ENCODE results near the gene SYNDIG1. TPM values are rescaled to one million over a fixed set of nuclear protein-coding genes. Genes with fewer than 3 reads are reported as not detected.

The SYNDIG1 gene
- total RNA-seq, 4 donors from 2014 or later: 8.3 to 12.4 (median 10.2) TPM

DNA sequence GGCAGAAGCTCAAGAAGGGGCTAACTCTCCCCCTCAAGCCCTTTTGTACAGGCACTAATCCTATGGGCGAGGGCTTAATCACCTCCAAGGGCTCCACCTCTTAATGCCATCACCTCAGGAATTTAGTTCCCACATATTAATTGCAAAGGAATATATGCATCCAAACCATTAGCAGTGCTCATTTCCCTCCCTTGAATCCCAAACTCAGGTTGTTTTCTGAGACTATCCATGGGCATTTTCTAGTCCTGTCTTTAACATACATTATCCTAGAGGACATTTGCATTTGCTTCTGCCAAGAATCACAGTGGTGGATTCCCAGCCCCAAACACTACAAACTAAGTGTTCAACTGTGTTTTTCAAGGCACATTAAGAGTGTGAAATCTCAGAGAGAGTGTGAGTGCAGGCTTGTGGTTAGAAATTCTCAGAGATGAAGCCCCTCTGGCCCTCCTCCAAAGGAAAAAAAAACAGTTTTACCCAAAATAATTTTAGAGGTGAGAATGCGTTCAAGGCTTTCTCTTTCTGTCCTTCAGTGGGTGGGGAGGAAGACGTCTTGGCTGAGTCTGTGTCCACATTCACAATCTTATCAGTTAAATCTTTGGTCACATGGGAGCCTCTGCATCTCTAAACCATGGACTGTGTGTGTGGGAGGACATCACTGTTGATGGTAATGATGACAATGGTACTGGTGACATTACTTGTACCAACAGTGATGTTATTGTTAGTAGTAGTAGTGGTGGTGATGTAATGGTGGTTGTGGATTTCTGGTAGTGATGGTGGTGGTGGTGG, 59.3 kb downstream of the SYNDIG1 start:
- intact Hi-C loops (cut with DNase I): no loop called here
- Histone ChIP-seq H3K27ac (no peak overlapping the region), H3K27me3 (no peaks in the 10 kb centered on the region), H3K36me3 (no peaks in the 10 kb centered on the region), H3K4me1 (no peaks in the 10 kb centered on the region), H3K4me3 (replicated peaks in 1 of 3) (no peak overlapping the region), H3K9me3 (no peaks in the 10 kb centered on the region)
- no peak for DNase-seq
- TF ChIP-seq CTCF (IDR thresholded peaks at IDR 0.05) (no peak), POLR2A (IDR thresholded peaks at IDR 0.05) (no peak)
- WGBS, 2 donors: 75 to 86% methylated on average over 3 of the region's 3 CpGs

GRCh38 chr20:24529369-24529719, 59.9 kb downstream of the SYNDIG1 start:
- Histone ChIP-seq H3K4me1 (no peaks in the 10 kb centered on the region), H3K36me3 (no peaks in the 10 kb centered on the region), H3K27ac (no peak overlapping the region), H3K27me3 (no peaks in the 10 kb centered on the region), H3K4me3 (replicated peaks in 1 of 3) (no peak overlapping the region), H3K9me3 (no peaks in the 10 kb centered on the region)
- TF ChIP-seq CTCF (IDR thresholded peaks at IDR 0.05): no peak
- no peak for TF ChIP-seq POLR2A (IDR thresholded peaks at IDR 0.05)
- intact Hi-C loops (cut with DNase I): no loop called here
- no peak for DNase-seq
- 88 to 93% methylated on average over 1 of the region's 1 CpG for WGBS, 2 donors

GRCh38 chr20:24530131-24530680, 60.8 kb downstream of the SYNDIG1 start:
- Histone ChIP-seq H3K36me3 (no peaks in the 10 kb centered on the region), H3K27ac (no peak overlapping the region), H3K9me3 (no peaks in the 10 kb centered on the region), H3K4me3 (replicated peaks in 1 of 3) (no peak overlapping the region), H3K4me1 (no peaks in the 10 kb centered on the region), H3K27me3 (no peaks in the 10 kb centered on the region)
- WGBS, 2 donors: 91% methylated on average over 2 of the region's 2 CpGs
- intact Hi-C loops (cut with DNase I): no loop called here
- DNase-seq: no peak
- TF ChIP-seq CTCF (IDR thresholded peaks at IDR 0.05) (no peak), POLR2A (IDR thresholded peaks at IDR 0.05) (no peak)

DNA sequence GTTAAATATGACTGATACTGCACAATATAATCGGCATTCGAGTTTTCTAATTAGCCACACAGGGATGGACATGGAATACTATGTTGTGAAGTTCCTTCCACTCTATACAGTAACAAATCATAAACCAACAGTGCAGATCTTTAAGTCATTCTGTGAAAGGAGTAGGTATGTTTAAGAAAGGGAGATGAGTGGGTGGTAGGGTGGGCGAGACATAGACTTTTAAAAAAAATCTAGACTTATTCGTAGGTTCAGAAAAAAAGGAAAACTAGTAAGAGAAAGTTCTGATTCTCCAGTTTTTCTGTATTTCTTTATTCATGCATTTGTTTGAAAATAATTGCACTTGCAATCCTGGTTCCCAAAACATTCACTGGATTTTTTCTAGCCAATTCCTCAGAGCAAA, 61.8 kb downstream of the SYNDIG1 start:
- Histone ChIP-seq H3K9me3 (no peaks in the 10 kb centered on the region), H3K27me3 (no peaks in the 10 kb centered on the region), H3K36me3 (no peaks in the 10 kb centered on the region), H3K27ac (no peak overlapping the region), H3K4me3 (replicated peaks in 1 of 3) (no peak overlapping the region), H3K4me1 (no peaks in the 10 kb centered on the region)
- intact Hi-C loops (cut with DNase I): no loop called here
- no peak for TF ChIP-seq POLR2A (IDR thresholded peaks at IDR 0.05)
- no peak for DNase-seq
- 95% methylated on average over 4 of the region's 4 CpGs for WGBS, 2 donors

DNA sequence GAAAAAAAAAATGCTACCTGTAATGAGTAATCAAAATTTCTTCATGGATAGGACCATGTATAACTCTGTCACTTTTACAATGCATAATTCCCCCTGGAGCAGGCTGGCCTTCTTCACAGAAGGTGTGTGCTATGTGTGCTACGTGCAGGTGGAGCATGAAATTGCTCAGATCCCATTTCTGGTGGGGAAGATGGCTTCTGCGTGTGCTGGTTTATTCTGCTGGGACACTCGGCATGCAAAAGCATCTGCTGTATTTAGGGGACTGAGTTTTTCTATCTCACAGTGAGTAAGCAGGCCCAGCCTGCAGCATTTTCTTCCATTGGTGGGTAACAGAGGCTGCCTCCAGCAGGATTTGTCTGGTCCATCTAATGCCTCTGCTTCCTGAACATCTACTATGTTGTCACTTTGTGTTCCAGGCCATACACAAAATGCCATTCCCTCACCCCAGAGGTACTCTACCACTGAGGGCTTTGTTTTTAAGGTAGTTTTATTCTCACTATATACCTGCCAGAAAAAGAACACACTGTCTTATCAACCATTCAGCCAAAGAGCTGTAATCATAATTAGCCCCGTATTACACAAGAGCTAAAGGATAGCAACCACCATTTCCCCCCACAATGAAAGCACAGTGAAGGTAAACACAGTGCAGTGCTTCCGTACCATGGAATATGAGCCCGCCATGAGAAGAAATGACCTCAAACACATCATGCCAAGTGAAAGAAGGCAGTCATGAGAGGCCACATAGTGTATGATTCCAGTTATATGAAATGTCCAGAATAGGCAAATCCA, 62.4 kb downstream of the SYNDIG1 start:
- H3K27me3 ChIP-seq: no peaks in the 10 kb centered on the region
- DNase-seq: no peak
- TF ChIP-seq POLR2A (IDR thresholded peaks at IDR 0.05) (no peak), CTCF (IDR thresholded peaks at IDR 0.05) (no peak)
- intact Hi-C loops (cut with DNase I): no loop called here
- no peaks in the 10 kb centered on the region for H3K4me1 ChIP-seq
- no peaks in the 10 kb centered on the region for H3K9me3 ChIP-seq
- H3K36me3 ChIP-seq: no peaks in the 10 kb centered on the region
- no peak overlapping the region for H3K27ac ChIP-seq
- 93 to 94% methylated on average over 6 of the region's 6 CpGs for WGBS, 2 donors
- H3K4me3 ChIP-seq (replicated peaks in 1 of 3): no peak overlapping the region
